ENCODE measurements around the gene CDH20.

The CDH20 gene

GRCh38 chr18:61575419-61575818, 242.2 kb downstream of the CDH20 start:
- no peak for DNase-seq (ENCODE audit: low spot score)

- no peak for DNase-seq (ENCODE audit: low spot score)
Observed at GRCh38 chr18:61578846-61579245, 245.6 kb downstream of the CDH20 start.

GRCh38 chr18:61579581-61579980, 246.4 kb downstream of the CDH20 start:
- DNase-seq (ENCODE audit: low spot score): no peak

- DNase-seq (ENCODE audit: low spot score): no peak
Observed at GRCh38 chr18:61580046-61580445, 246.8 kb downstream of the CDH20 start.

- DNase-seq (ENCODE audit: low spot score): peak; percentile 30
Observed at GRCh38 chr18:61581578-61582201, 248.5 kb downstream of the CDH20 start.

- no peak for DNase-seq (ENCODE audit: low spot score)
Observed at GRCh38 chr18:61582202-61582710, 249.0 kb downstream of the CDH20 start.

GRCh38 chr18:61583548-61583947, 250.3 kb downstream of the CDH20 start:
- no peak for DNase-seq (ENCODE audit: low spot score)

GRCh38 chr18:61587865-61588264, 254.6 kb downstream of the CDH20 start:
- DNase-seq (ENCODE audit: low spot score): no peak

- no peak for DNase-seq (ENCODE audit: low spot score)
Observed at GRCh38 chr18:61589053-61589723, 256.0 kb downstream of the CDH20 start.

GRCh38 chr18:61589724-61590065, 256.5 kb downstream of the CDH20 start:
- DNase-seq (ENCODE audit: low spot score): no peak

GRCh38 chr18:61591253-61591652, 258.0 kb downstream of the CDH20 start:
- DNase-seq (ENCODE audit: low spot score): no peak

GRCh38 chr18:61595615-61596251, 262.5 kb downstream of the CDH20 start:
- no peak for DNase-seq (ENCODE audit: low spot score)

GRCh38 chr18:61596296-61596695, 263.1 kb downstream of the CDH20 start:
- DNase-seq (ENCODE audit: low spot score): no peak

- DNase-seq (ENCODE audit: low spot score): no peak
Observed at GRCh38 chr18:61597316-61597715, 264.1 kb downstream of the CDH20 start.

- no peak for DNase-seq (ENCODE audit: low spot score)
Observed at GRCh38 chr18:61600422-61600821, 267.2 kb downstream of the CDH20 start.

- no peak for DNase-seq (ENCODE audit: low spot score)
Observed at GRCh38 chr18:61602836-61603235, 269.6 kb downstream of the CDH20 start.
